ENCODE results near the gene TLCD3A.
"Not testable (repeated sequence)": the region's sequence is repeated elsewhere in the genome, so short reads cannot be mapped to it uniquely, and the experiment has no call there.

TLCD3A gene

DNA sequence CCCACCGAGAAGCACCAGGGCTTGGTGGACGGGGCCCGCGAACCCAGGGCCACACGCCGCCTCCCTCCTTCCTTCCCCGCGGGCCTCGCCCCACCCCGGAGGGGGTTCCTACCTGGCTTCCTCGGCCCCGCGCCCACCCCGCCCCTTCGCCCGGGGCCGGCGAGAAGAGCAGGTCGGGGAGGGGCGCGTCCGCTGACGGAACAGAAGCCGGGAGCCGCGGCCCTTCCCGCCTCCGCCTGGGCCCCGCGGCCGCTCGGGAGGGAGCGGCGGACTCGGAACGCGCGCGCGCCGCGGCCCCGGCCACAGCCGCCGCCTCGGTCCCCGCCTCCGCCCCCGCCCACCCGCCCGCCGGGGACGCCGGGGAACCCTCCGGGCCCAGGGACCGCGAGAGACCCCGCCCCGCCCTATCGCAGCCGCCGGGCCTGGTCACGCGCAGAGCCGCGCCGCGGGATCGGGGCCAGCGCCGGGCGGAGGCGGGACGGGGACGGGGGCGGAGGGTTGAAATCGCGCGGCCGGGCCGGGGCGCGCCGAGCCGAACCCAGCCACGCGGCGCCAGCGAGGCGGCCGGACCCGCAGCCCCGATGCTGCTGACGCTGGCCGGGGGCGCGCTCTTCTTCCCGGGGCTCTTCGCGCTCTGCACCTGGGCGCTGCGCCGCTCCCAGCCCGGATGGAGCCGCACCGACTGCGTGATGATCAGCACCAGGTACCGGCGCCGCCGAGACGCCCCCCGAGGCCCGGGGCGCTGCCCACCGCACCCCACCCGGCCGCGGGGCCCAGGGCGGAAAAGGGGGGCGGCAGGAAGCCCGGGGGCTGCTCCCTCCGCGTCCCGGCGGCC lies at the start of gene TLCD3A:
TSS of gene TLCD3A (plus strand) at position 530 of the 835 bp plus-strand sequence. CDS start at position 582, 52 bp downstream.
- DNase-seq (ENCODE audit: low read depth): no peak

DNA sequence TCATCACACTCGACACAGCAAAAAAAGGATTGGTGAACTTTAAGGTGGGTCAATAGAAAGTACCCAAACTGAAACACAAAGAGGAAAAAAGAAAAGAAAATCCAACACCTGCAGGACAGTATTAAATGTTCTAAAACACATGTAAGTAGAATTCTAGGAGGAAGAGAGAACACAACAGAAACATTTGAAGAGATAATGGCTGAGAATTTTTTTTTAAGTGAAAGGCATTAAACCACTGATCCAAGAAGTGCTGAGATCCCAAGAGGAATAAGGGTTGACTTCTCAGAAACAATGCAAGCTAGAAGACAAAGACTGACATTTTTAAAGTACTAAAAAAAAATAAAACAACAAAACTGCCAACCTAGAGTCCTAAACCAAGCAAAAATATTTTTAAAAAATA lies 49.4 kb upstream of the TLCD3A start:
- no peak for DNase-seq (ENCODE audit: low read depth)

DNA sequence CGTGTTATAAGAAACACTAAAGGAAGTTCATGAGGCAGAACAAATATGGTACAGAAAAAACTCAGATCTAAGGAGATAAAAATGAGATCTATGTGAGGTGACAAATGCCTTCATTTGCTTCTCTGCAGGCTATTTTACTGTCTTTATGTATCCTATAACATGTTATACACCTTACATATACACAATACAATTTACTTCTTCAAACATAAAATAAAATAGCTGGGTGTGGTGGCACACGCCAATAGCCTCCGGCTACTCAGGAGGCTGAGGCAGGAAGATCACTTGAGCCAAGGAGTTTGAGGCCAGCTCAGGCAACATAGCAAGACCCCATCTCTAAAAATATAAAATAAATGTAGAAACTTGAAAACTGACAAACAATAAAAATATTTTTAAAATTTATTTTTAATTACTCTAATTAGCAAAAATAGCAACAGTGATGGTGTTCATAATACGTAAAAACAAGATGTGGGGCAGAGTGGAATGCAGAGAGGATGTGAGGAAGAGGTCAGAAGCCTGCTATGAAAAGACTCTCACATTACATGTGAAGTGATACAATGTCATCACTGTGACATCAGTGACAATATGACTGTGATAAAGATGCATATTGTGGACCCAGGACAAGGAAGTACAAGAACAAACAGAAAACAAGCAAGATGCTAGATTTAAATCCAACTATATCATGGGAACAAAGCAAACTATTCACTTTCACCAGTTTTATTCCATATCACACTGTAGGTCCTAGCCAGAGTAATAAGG lies 48.7 kb upstream of the TLCD3A start:
- no peak for DNase-seq (ENCODE audit: low read depth)

- no peak for DNase-seq (ENCODE audit: low read depth)
Measured at GRCh38 chr17:685006-685405, 47.4 kb upstream of the TLCD3A start.

DNA sequence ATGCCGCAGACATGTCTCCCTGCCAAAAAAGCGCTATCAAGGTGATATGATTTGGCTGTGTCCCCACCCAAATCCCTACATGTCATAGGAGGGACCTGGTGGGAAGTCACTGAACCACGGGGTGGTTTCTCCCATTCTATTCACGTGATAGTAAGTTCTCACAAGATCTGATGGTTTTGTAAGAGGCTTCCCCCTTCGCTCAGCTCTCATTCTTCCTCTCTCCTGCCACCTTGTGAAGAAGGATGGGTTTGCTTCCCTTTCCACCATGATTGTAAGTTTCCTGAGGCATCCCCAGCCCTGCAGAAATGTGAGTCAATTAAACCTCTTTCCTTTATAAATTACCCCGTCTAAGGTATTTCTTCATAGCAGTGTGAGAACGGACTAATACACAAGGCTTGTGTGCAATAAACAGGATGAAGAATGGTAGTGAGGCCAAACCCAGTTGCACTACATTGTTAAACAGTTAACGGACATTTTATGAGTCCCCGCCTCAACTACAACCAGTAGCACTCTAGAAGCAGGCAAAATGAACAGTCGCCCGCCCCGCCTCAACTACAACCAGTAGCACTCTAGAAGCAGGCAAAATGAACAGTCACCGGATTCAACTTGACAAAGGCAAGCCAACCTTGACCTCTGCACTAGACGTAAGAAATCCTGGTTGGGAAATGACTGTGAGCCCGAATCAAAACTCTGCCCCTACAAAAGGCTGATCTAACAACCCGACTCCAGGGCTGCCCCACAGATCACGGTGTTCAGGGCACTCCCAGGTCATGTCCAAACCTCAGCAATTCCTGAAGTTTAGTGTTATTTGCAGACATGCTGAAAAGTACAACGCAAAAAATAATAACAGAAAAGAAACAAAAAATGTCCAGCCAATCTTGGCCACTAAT lies 44.1 kb upstream of the TLCD3A start:
- no peak for DNase-seq (ENCODE audit: low read depth)

- no peak for DNase-seq (ENCODE audit: low read depth)
Measured at GRCh38 chr17:689556-690275, 42.7 kb upstream of the TLCD3A start.

GRCh38 chr17:690361-690760 lies 42.0 kb upstream of the TLCD3A start:
- no peak for DNase-seq (ENCODE audit: low read depth)

DNA sequence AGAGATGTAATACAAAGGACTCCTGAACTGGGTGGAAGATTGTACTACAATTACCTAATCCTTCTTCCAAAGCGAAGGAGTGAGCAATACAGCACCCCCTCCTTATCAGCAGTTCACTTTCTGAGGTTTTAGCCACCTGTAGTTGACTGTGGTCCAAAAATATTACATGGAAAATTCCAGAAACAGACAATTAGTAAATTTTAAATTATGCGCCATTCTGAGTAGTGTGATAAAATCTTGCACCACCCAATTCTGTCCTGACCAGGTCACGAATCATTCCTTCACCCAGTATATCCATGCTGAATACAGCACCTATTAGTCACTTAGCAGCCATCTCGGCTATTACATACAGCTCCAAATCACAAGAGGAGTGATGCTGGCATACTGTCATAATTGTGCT lies 41.0 kb upstream of the TLCD3A start:
- DNase-seq (ENCODE audit: low read depth): peak; percentile 64

DNA sequence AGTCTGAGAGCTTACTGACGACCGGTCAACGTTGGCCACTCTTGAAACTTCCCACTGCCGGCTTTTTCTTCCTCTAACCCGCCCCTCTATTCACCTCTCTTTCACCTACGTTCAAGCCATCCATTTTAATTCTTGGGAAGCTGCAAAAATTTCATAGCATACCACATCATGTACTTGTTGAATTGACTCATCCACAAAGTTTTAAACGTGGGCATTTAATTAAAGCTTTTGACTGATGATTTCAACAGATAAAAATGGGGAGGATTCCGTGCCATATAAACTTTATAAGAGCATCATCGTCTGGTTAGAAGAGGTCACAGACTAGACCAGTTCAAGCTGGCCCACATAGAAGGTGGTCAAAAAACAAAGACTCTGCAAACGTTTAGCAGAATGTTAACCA lies 40.3 kb upstream of the TLCD3A start:
- DNase-seq (ENCODE audit: low read depth): peak; percentile 72

GRCh38 chr17:693791-694638 lies 38.4 kb upstream of the TLCD3A start:
- peak; percentile 96 for DNase-seq (ENCODE audit: low read depth)

DNA sequence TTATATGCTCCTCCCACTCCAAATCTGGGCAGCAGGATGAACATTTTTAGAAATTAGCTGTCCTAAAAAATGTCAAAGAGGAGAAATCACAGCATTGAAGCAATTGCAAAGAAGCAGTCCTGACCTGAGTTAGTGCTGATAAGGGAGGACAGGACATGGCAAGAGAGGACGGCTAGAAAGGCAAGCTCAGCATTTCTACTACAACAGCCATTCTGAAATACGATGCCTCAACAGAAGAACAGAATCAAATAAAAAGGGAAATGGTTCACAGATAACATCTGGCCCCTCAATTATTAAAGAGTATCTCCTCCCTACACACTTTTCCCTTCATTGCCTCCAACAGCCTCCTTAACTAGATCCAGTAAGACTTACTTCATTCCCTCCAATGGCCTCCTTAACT lies 36.0 kb upstream of the TLCD3A start:
- no peak for DNase-seq (ENCODE audit: low read depth)

- no peak for DNase-seq (ENCODE audit: low read depth)
Measured at GRCh38 chr17:697682-698081, 34.7 kb upstream of the TLCD3A start.

DNA sequence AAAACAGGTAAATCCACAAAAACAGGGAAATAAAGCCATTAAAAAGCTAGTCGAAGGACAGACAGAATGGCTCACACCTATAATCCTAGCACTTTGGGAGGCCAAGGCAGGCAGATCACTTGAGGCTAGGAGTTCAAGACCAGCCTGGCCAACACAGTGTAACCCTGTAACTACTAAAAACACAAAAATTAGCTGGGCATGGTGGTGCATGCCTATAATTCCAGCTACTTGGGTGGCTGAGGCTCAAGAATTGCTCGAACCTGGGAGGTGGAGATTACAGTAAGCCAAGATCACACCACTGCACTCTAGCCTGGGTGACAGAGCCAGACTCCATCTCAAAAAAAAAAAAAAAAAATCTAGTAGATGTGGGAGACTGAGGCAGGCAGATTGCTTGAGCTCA lies 34.3 kb upstream of the TLCD3A start:
- not testable (repeated sequence) for DNase-seq (ENCODE audit: low read depth)

- no peak for DNase-seq (ENCODE audit: low read depth)
Measured at GRCh38 chr17:699345-699744, 33.1 kb upstream of the TLCD3A start.

DNA sequence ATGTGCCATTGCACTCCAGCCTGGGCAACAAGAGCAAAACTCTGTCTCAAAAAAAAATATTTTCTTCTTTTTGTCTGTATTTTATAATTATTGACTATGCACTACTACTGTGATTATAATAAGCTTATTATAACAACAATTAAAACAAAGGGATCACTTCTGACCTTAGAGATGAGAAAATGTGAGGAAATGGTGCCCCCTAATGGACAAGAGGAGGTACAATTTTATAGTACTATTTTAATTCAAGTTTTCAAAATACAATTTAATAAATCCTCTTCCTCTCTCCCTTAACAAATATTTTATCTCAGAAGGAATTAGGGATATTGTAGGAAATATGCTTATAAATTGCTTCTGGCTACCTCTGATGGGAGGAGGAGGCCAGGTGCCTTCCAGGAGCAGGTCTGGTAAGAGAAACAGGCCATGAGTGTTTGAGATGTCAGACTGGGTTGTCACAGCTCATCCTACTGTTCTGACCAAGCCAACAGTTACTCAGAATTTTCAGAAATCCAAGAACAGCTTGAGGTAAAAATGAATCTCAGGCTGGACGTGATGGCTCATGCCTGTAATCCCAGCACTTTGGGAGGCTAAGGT lies 31.8 kb upstream of the TLCD3A start:
- no peak for DNase-seq (ENCODE audit: low read depth)

DNA sequence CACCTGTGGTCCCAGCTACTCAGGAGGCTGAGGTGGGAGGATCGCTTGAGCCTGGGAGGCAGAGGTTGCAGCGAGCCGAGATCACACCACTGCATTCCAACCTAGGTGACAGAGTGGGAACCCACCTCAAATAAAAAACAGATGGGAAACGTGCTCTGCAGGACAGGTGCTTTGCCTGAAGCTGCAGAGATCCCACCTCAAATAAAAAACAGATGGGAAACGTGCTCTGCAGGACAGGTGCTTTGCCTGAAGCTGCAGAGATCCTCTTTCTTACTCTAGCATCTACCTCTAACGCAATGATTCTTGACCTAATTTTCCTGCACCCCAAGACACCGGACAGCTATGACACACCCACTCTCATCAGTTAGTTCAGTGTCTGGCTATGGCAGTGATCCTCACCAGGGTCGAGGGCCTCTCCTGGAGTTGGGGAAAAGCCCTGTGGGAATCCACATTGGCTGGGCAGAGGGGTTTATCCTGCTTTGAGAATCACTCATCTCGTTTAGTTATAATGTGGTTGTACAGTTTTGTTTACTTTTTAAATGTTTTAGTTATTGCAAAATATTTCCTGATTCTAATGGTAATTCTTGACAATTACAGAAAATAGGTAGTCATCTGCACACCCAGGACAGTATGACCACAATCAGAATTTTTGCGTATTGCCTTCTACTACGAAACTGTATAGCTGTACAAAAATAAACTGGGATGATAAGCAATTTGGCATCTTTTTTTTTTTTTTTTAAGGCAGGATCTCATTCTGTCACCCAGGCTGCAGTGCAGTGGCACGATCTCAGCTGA lies 29.1 kb upstream of the TLCD3A start:
- DNase-seq (ENCODE audit: low read depth): no peak

DNA sequence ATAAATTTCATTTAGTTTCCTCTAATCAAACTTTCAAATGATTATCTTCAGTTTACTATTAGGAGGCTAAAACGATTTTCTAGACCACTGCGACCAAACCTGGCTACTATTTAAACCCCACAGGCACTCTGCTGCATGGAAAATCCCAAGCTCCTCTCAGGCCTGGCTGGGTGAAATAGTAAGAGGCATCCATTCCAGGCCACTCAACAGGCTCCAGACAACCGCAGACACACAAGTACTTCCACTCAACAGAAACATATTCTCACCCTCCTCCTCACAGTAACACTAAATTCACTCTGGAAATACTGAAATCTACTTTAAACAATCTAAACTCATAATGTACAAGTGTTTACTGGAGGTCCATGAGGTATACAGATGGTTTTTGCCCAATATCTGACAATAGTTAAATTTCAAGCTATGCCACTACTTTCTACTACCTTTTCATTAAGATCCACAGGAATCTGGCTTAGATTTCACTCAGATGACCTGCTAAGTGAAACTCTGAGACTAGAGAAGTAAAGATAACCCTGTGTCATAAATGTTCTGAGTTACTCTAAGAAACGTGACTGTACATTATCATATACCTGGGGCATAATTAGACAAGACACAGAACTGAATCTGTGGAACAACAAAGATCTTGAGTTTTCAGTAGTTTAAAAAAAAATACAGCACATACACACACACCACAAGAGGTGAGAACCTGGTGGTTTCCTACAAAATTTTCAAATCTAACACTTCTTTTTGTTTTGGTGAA lies 28.1 kb upstream of the TLCD3A start:
- DNase-seq (ENCODE audit: low read depth): no peak

DNA sequence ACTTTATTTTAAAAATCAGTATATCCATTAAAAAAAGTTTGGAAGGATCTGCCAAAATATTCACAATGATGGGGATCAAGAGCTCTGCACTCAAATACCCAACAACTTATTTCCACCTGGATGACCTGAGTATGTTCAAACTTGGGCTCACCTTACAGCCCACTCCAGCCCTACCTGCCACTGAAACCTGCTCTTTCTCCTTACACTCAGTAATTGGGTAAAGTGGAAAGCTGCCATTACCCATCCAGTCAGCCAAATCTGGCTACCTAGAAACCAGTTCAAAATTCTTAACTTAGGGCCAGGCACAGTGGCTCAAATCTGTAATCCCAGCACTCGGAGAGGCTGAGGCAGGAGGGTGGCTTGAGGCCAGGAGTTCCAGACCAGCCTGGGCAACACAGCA lies 27.4 kb upstream of the TLCD3A start:
- DNase-seq (ENCODE audit: low read depth): no peak

DNA sequence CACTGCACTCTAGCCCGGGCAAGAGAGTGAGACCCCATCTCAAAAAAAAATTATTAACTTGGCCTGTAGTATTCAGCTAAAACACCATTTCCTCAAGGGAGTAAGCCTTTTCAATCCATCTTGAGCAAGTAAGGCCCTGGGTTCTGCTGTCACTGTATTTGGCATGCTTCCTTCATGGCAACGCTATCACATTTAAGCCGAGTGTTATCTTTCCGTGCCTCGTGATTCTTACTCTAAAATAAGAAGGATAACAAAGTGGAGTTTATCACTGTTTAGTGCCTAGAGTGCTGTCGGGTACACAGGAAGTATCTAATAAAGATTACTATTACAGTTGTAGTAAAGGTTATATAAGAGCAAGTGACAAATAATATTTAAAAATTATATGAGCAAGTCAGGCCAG lies 26.5 kb upstream of the TLCD3A start:
- DNase-seq (ENCODE audit: low read depth): no peak
